Measurements from ENCODE around the gene ZNF362.
"Not testable (repeated sequence)": the region's sequence is repeated elsewhere in the genome, so short reads cannot be mapped to it uniquely, and the experiment has no call there.

The ZNF362 gene

DNA sequence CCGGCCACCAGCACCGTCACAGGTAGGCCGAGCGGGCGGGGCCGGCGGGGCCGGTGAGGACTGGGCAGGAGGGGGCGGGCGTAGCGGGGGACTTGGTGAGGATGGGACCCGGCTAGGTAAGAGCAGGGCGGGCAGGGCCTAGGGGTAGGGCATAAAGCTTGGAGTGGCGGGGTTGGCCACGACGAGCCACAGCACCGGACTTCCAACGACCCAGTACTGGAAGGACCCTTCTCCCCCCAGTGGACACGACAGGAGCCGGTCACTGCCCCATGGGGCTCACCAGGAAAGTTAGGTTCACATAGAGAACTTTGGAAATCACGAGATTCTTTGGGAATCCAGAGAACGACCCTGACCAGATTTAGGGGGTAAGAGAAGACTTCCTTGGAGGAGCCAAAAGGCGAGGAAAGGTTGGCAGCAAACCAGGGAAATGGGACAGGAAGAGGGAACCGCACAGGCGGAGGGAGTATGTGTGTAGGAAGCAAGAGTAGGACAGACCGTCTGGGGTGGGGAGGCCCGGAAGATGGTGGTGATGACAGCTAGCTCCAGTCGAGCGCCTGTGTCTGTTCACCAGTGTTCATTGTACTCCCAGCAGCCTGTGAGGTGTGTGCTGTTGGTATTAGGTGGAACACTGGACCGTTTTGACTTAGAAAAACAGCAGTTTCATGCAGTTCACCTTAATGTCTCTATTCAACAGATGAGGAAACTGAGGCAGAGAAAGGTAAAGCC, 20.4 kb downstream of the ZNF362 start:
- FAIRE-seq (no peak), DNase-seq (ENCODE audit: insufficient read length, low spot score) (no peak)
- TF ChIP-seq POLR2A (IDR thresholded peaks at IDR 0.05; ENCODE audit: low read depth, low read length): no peak

DNA sequence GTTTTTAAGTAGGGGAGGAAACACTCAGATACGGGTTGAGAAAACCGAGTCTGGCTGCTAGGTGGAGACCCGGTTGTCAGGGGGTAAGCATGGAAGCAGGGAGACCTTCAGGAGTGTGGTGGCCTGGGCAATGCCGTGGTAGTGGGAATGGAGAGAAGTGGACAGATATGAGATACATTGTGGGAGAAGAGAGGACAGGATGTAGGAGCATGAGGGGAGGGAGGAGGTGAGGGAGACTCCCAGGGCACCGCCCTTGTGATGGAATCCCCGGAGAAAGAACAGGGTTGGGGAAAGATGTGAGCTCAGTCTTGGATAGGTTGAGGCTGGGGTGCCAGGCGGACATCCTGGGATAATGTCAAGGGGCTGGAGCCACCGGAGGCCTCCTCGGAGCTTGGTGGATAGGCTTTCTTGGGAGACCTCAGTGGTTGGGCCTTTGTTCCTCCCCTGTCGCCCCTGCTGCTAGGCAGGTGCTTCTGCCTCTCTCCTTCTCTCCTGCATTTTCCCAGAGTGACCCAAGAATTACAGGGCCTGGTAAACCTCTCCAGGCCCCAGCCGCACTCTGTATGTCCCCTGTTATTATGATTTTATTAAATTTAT, 21.3 kb downstream of the ZNF362 start:
- FAIRE-seq: no peak
- no peak for DNase-seq (ENCODE audit: insufficient read length, low spot score)
- TF ChIP-seq POLR2A (IDR thresholded peaks at IDR 0.05; ENCODE audit: low read depth, low read length): no peak

DNA sequence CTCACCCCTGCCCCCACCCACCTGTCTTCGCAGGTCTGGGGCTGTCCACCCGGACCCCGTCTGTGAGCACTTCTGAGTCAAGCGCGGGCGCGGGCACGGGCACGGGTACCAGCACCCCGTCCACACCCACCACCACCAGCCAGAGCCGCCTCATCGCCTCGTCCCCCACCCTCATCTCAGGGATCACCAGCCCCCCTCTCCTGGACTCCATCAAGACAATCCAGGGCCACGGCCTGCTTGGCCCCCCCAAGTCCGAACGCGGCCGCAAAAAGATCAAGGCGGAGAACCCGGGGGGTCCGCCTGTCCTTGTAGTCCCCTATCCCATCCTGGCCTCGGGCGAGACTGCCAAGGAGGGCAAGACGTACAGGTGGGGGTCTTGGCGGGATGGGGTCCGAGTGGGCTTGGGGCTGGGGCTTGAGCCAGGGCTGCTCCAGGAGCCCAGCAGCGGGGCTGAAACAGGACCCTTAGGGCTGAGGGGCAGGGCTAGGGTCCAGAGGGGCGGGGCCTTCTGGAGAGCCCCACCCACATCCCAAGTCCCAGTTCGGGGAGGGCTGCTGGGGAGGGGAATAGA, 23.9 kb downstream of the ZNF362 start:
- TF ChIP-seq POLR2A (IDR thresholded peaks at IDR 0.05; ENCODE audit: low read depth, low read length): no peak
- DNase-seq (ENCODE audit: insufficient read length, low spot score) (no peak), FAIRE-seq (no peak)

DNA sequence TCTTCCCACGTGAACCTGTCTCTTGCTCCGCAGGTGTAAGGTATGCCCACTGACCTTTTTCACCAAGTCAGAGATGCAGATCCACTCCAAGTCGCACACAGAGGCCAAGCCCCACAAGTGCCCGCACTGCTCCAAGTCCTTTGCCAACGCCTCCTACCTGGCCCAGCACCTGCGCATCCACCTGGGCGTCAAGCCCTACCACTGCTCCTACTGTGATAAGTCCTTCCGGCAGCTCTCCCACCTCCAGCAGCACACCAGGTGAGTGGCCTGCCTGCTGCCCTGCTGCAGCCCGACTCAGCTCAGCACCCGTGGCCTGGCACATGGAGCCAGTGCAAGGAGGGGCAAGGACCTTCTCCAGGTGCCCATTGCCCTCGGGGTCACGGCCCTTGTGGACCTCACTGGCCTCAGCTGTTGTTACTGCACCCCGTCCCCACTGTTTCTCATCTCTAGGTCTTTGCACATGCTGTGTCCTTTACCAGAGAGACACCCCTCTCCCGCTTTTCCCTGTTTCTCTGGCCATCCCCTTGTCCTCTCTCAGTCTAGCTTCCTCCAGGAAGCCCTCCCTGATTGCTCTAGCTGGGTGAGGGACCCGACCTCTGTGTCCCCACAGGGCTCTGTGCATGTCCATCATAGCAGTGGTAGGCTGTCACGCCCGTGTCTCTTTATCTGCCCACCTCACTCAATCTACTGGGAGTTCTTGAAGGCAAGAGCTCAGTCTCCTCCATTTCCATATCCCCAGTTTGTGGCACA, 25.4 kb downstream of the ZNF362 start:
- no peak for FAIRE-seq
- no peak for DNase-seq (ENCODE audit: insufficient read length, low spot score)
- no peak for TF ChIP-seq POLR2A (IDR thresholded peaks at IDR 0.05; ENCODE audit: low read depth, low read length)

DNA sequence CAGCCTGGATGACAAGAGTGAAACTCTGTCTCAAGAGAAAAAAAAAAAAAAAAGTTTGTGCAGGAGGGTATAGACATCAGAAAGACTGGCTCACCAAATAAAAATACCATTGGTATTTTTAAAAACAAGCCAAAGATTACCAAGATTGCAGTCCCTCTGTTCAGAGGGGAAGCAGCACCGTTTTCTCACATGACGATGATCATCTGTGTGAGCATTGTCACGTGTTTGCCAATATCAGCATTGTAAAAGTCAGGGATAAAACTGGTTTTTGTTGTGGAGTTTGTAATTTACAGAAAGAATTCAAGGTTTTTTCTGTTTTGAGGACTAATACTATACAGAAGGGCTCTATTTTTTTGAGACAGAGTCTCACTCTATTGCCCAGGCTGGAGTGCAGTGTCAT, 26.5 kb downstream of the ZNF362 start:
- no peak for FAIRE-seq
- DNase-seq (ENCODE audit: insufficient read length, low spot score): no peak
- TF ChIP-seq POLR2A (IDR thresholded peaks at IDR 0.05; ENCODE audit: low read depth, low read length): no peak

DNA sequence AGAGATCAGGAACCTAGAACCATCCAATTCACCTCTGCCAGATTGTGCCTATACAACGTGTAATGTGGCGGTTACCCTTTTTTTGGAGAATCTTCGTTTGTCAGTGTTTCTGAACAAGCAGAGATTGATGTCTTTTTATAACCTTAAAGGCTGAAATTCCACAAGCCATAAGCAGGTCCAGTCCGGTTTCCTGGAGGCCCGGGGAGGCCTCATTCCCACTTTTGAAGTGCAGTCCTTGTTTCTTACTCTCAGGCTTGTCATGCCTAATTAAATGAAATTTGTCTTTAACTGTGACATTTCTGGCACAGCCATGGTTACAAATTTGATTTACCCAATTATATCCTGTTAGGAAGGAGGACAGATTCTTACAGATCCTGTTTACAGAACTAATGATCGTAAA, 27.8 kb downstream of the ZNF362 start:
- TF ChIP-seq POLR2A (IDR thresholded peaks at IDR 0.05; ENCODE audit: low read depth, low read length): no peak
- FAIRE-seq: no peak

DNA sequence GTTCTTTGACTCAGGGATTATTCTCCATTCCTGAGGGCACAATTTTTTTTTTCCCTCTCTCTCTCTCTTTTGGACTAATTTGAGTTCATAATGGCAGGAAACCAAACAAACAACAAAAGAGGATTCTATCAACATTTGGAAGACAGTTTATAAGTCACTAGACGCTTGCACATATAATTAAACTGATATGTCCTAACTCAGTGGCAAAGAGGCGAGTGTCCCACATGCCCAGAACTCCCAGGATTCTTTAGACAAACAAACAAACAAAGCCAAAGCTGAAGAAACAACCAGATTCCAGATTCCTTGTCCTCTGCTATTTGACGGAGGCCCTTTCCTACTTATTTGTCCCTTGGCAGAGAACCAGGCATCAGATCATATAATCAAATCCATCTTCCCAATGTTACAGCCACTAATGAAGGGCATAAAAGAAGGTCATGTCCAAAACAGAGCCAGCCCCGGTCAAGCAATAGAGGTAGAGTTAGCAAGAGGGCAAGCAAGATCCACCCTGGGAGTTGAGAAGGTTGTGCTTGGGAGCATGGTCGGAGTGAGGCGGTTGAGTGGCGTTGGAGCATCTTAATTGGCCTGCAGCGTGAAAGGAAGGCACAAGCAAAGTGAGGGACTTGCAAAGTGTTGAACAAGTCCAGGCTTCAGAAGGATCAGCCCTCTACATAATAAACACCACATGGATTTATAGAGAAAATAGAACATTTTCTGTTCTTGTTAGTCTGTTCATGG, 30.3 kb downstream of the ZNF362 start:
- no peak for TF ChIP-seq POLR2A (IDR thresholded peaks at IDR 0.05; ENCODE audit: low read depth, low read length)
- FAIRE-seq (no peak), DNase-seq (ENCODE audit: insufficient read length, low spot score) (no peak)

More for the DNA sequence above, 27.8 kb downstream of the ZNF362 start:
- DNase-seq (ENCODE audit: insufficient read length, low spot score): no peak

DNA sequence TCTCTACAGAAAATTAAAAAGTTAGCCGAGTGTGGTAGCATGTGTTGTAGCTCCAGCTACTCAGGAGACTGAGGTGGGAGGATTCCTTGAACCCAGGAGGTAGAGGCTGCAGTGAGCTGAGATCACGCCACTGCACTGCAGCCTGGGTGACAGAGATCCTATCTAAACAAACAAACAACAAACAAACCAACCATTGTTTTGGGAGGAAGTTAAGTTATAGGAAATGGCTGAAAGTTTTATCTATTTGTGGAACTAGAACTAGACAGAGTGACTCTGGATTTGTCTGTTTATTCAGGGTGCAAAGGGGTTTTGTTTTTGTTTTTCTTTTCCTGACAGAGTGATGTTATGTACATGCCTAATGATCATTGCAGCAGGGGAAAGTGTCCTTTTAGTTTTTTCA, 31.0 kb downstream of the ZNF362 start:
- DNase-seq (ENCODE audit: insufficient read length, low spot score) (no peak), FAIRE-seq (no peak)

DNA sequence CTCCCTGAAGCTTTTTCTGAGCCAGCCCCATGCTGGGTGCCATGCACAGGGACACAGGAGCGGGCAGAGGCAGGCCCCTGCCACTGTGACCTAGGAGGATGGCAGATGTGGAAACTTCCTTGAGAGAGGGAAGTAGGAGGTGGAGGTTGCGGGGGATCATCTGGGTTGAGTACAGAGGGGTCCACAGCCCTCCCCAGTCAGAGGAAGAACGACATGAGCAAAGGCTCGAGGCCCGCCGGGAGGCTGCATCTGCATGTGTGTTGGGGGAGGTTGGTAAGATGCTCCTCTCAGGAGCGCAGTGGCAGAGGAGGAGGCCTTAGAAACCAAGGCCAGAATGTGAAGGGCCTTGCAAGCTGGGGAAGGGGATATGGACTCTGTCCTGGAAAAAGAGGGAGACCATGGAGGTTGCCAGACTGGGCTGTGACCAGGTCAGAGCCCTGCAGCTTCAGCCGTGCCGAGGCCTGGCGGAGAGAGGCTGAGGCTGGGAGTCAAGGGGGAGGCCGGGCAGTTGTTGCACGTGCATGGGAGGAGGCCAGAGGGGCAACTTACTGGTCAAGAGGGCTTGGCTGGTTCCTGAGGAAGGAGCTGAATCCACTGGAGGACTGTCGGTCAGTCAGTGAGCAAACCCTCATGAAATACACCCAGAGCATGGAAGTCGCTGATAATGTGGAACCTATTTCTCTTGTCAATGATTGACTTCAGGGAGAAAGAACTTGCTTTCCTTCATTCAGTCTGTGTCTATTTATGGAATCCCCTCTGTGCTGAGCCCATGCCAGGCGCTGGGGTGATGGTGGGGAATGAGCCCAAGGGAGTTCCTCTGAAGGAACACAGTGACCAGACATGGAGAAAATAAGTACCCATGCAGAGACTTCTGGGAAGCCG, 32.9 kb downstream of the ZNF362 start:
- DNase-seq (ENCODE audit: insufficient read length, low spot score) (no peak), FAIRE-seq (no peak)
- TF ChIP-seq POLR2A (IDR thresholded peaks at IDR 0.05; ENCODE audit: low read depth, low read length): no peak

More for the DNA sequence above, 31.0 kb downstream of the ZNF362 start:
- TF ChIP-seq POLR2A (IDR thresholded peaks at IDR 0.05; ENCODE audit: low read depth, low read length): no peak

DNA sequence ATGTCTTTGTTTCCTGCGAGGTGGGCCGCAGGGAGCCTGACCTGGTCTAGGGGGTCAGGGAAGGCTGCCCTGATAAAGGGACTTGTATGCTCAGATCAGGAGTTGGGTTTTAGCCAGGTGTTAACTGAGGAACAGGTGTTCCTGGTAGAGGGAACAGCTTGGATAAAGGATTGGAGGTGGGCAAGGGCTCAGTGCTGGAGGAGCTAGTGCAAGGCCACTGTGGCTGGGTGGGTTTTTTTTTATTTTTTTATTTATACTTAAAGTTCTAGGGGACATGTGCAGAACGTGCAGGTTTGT, 33.5 kb downstream of the ZNF362 start:
- no peak for DNase-seq (ENCODE audit: insufficient read length, low spot score)
- FAIRE-seq: no peak
- no peak for TF ChIP-seq POLR2A (IDR thresholded peaks at IDR 0.05; ENCODE audit: low read depth, low read length)

DNA sequence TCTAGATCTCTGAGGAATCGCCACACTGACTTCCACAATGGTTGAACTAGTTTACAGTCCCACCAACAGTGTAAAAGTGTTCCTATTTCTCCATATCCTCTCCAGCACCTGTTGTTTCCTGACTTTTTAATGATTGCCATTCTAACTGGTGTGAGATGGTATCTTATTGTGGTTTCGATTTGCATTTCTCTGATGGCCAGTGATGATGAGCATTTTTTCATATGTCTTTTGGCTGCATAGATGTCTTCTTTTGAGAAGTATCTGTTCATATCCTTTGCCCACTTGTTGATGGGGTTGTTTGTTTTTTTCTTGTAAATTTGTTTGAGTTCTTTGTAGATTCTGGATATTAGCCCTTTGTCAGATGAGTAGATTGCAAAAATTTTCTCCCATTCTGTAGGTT, 34.3 kb downstream of the ZNF362 start:
- DNase-seq (ENCODE audit: insufficient read length, low spot score); FAIRE-seq: not testable (repeated sequence)

DNA sequence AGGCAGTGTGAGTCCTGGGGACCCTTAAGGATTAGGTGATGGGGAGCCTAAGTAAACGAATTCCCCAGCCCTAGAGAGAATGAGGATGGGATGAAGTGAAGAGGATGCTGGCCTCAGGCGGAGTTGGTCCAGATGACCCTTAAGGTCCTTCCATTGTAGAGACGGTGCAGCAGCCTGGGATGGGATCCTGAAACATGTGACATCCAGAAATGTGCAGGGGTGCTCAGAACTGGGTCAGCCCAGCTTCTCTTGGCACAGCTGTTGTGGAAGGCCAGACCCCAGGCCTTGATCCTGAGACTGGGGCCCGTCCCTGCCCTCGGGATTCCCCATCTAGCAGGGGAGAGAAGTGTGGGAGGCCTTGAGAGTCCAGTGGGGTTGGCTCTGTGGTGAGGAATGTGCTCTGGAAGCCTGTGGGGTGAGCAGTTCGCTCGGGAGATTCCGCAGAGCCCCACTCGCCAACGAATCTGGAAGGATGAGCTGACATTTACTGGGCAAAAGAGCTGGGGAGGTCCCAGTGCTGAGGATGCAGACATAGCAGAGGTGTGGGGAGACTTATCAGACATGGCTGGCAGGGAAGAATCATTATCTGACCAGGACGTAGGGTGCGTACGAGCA, 36.5 kb downstream of the ZNF362 start:
- TF ChIP-seq POLR2A (IDR thresholded peaks at IDR 0.05; ENCODE audit: low read depth, low read length): no peak
- FAIRE-seq (no peak), DNase-seq (ENCODE audit: insufficient read length, low spot score) (no peak)
